Activated T-helper 1 cell treated with anti-CD3 and anti-CD28 coated beads, Interleukin-2, amount 50 U/mL, for 16 hours (primary cell): ENCODE data around the gene TMEM217.

Experiments
- DNase-seq, 2 donors: peaks; one replicate each; pipeline ENCODE4 v3.0.0-alpha.2; 2020; ENCODE audit warnings: low read depth in 1 of 2, low spot score in 1 of 2

The TMEM217 gene

DNA sequence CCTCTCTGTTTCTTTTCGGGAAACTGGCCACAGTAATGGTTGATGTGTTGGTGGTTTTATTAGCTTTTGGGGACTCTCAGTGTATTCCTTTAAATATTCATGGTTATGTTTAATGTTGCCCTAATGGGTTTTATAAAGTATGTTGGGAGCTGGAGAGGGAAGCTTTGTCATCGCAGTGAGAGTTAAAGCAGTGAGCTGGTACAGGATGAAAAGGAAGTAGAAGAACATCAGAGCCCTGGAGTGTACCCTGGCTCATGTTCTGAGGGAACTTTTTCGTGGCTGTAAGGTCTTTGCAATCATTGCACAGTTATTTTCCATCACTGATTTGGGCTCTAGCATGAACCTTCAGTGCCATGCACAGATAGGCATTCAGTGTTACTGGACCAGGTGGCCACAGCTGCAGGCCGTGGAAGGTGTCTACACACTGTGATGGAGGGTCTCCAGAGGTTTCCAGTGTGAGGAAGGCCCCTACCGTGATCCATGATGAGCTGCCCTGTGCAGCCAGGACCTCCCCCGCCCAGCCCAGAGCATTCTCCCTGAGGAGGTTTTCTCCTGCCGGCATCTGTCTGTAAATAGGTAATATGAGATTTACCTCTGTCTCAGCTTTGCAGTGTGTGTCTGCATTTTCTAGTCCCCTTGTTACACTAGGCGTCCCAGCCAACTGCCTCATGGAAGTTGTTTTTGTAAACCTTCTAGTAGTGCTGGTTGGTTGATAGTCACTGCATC is 22.4 kb upstream of the TMEM217 start:
- DNase-seq = no peak

DNA sequence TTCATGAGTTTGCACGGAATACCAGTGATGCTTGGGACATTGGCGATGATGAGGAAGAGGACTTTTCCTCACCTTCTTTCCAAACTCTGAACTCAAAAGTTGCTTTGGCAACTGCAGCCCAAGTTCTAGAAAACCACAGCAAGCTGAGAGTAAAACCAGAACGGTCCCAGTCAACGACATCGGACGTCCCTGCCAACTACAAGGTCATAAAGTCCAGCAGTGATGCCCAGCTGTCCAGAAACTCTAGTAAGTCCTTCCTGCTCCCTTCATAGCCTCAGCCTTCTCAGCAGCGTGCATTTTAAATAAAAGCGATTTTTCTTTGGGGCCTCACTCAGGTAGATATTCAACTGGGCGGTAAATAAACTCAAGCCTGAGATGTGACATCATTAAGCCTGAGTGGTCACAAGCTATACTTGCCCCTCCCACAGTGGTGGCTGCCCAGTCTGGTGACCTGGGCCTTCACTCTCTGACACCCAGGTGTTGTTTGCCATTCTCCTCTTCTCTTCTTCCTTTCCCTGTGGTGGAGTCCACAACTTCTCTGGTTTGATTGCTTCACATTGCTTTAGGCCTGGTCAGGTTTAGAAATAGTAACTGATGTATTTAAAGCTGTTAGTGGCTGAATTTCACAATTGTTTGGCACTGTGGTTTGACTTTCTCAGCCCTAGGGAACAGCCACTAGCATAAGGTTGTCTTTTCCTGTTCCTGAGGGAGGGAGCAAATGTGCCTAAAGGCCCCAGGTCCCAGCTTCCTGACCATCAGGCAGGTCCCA is 21.6 kb upstream of the TMEM217 start:
- DNase-seq = no peak

DNA sequence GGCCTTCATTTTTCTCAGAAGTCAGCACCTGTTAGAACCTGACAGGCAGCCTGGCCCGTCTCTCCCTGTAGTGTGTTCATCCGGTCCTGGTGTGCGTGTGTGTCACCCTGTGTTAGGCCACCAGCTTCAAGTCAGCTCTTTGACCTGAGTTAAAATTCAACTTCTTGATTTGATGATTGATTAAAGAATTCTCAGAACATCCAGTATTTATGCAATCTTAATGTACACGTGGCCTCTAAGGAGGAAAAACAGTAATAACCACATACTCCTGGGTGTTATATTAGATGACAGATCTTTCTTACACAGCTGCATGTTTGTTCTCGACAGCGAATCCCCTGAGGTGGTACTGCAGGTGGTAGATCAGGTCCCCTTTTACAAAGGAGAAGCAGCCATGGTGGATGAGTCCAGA is 19.1 kb upstream of the TMEM217 start:
- no peak for DNase-seq

DNA sequence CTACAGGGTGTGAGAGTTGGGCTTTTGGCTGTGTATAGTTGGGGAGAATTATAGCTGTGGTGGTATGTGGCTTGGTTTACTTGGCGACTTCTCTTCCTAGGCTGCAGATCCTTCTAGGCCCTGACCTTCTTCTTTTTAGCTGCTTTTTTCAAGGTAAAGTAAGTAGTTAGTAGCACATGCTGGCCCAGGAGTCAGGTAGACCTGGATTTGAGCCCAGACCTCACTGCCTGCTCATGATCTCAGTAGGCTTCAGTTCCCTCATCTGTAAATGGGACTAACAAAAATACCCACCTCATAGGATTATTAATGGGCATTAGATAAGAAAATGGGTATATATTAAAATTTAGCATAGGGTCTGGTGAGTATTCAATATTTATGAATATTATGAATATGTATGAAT is 17.4 kb upstream of the TMEM217 start:
- DNase-seq = no peak

DNA sequence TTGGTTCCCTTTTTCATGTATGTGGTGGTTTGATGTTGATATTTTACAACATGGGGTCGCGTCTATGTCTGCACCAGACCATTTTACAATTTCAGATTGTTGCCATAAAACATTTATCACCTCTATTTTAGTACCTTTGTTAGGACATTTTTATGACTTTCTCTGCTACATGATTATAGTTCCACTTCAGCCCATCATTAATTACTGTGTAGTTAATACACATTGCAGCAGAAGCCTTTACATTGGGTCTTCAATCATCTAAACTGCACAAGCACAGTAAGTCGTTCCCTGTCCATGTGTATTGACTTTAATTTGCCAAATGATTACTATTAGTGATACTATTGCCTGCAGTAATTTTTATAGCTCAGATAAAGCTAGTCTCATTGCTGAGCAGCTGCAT is 15.7 kb upstream of the TMEM217 start:
- DNase-seq = no peak

DNA sequence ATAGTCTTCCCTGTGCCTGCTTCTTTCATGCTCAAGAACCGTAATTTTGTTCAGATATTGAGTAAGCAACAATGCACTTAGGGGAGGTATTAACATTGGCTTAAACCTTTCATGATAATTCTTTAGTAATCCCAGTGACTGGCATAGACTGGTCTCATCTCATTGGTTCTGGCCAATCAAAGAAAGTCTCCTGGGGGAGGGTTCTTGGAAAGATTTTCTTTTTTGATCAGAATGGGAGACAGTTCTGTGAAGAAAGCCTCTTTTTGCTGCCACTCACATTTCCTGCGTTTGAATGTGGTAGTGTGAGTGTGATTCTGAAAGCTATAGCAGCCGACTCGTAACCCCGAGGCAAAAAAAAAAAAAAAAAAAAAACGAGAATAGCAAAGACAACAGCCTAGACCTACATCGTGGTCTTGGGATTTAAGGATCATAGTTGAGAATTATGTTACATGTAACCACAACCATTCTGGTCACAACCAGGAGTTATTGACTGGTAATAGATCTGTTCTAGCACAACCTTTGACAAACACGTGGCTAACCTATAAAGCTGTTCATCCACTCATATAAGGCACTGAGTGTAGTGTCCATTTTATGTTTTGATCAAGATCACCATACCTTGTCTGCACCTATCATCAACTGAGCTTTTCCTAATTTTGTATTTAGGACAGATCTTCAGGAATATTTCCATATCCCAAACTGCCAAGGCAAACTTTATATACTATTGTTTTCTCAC is 15.1 kb upstream of the TMEM217 start:
- no peak for DNase-seq

DNA sequence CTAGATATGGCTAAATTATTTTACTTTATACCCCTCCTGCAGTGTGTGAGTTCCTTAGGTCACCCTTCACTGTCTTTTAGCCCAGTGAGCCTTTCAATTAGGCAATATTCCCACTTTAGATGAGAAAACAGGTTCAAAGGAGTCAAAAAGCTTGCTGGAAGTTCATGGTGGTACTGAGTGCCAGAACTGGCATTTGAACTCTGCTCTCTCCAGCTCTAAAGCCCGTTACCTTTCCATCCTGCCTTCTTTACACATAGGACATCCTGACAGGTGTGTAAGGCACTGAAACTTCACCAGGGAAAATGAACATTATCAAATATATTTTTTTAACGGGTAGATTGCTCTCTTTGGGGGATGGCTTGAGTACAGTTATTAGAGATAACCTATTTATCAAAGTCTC is 11.2 kb upstream of the TMEM217 start:
- no peak for DNase-seq

DNA sequence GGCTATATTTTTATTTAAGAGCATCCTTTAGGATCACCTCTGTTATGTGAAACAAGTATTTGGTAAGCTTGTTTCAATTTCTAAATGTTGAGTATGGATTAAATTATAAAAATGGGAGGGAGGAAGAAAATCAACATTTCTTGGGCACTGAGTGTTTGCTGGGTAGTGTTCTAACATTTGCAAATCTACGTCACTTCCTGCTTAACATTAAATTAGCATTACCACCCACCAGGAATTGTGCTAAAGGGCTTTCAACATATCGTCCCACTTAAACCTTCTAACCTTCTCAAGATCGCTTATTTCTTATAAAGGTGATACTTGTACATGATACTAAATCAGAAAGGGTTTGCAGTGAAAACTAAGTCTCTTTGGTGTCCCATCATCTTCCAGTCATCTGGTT is 7.9 kb upstream of the TMEM217 start:
- no peak for DNase-seq

DNA sequence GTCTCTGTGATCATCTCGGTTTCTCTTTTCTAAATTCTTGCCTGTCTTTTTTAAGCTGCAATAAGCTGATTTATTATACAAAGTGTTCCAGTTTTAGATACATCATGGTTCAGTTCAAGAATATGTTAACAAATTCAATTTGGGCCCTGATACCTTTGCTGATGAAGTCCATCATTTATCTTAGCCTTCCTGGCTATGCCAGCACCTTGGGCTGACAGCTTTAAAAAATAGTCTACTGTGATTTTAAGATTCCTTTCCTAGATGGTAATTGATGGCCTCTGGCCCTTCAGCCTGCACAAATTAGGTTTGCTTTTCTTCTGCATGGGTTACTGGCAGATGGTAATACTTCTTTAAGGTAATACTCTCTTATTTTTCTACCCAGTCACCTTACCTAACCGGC is 7.1 kb upstream of the TMEM217 start:
- DNase-seq = no peak

DNA sequence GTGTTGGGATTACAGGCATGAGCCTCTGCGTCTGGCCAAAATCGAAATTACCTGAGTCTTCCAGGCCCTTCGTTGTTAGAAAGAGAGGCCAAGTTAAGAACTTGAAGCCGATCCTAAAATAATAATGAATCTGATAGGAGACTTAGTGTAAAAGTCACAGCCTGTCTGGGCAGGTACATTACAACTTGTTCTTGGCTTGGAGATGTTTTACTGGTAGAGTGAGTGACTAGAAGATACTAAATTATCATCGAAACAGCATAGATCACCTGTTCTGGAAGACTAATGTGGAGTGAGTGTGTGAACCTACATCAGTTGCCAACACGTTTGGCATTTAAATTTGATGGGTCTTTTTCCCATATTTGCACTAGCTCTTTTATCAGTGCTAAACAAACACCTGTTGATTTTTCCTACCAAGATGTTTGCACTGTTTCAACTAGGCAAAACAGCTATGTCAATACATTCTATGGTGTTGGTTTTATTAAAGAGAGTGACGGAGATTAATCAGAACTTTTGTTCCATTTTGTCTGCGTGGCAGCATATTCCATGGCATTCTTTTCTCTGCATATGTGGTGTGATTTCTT is 4.6 kb upstream of the TMEM217 start:
- no peak for DNase-seq

DNA sequence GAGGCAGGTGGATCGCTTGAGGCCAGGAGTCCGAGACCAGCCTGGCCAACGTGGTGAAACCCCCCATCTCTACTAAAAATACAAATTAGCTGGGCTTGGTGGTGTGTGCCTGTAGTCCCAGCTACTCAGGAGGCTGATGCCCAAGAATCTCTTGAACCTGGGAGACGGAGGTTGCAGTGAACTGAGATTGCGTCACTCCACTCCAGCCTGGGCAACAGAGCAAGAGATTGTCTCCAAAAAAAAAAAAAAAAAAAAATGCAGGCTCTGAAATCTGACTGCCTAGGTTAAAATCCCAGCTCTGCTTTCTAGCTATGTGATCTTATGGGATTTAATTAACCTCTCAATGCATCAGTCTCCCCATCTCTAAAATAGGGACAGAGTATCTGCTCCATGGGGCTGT is 3.3 kb upstream of the TMEM217 start:
- DNase-seq = no peak

DNA sequence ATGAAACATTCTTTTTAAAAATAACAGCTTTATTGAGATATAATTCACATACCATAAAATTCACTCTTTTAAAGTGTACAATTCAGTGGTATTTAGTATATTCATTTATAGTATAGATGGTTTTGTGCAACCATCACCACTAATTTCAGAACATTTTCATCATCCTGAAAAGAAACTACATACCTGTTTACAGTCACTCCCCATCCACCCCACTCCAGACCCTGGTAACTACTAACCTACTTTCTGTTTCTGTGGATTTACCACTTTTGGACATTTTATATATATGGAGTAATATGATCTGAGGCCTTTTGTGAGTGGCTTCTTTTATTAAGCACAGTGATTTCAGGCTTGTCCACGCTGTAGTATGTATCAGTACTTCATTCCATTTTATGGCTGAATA is 2.5 kb upstream of the TMEM217 start:
- DNase-seq = no peak

DNA sequence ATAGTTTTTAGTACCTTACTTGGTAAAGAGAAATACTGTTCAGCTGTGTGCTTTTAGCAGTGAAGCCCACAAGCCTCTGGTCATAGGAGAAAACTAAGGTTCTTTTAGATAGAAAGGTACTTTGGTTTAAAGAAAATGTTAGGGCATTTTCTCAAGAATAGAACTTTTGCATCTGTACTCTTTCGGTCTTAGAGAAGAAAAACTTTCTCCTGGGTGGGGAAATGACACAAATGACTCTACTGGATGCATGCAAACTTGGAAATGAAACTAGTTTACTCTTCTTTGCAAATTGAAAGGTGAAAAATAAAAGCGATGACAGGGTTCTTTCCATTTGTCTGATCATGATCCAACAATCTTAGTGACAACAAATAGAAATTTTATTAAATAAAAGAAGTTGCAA is 2.1 kb upstream of the TMEM217 start:
- DNase-seq = no peak

DNA sequence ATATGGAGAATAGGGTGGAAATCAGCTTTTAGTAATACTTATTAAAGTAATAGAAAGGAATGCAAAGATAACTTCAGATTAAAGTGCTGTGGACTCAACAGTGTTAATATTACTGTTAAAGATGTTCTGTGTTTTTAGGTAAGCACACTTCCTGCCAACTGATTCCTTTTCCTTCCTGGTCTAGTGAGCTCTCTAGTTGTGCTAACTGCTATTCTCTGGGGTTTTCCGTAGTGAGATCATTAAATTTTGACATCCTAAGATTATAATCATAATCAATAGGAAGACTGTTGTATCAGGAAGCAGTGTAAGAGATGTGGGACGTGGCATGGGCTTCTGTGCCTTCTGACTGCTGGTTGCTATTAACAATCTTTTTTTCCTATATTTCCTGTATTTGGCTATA is 1.2 kb upstream of the TMEM217 start:
- DNase-seq = no peak

DNA sequence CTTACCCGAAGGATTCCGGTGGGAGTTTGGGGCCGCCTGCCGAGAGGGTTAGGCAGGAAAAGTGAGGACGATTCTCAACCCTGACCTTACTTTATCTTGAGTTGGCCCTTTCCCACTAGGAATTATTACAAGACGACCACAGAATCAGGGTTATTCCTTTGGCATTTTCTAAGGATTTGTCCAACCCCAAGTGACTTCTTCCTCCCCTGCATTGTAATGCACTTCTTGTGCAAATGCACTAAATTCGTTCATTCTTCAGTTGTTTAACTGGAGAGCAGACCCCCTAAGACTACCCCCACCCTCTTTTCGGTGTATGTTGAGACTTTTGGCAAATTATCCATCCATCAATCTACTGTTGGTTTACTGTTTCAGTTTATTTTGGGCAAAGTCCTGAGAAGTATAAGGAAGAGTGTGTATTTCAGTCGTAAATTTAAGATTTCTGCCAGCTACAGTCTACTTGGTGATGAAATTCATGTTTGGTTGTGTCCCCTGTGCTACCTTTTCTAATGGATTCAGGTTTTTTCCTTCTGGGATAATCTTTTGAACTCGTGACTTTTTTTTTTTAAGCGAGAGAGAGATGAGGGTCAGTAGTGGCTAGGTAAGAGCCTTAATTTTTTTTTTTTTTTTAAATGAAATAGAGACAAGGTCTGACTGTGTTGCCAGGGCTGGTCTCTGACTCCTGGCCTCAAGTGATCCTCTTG is 611 bp upstream of the TMEM217 start:
- DNase-seq = no peak

DNA sequence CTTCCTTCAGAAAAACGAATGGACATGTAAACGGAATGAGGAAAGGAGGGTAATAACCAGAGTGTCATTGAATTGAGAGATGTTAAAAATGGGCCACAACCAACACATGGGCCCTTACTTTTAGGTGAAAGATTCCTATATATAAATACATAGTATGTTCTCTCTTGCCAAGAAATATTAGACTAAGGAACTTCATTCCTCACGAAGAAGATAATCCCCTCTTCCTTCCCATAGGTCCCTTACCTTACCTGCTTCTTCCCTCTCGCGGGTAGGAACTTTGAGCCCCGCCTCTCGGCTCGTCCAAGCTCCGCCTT is 667 bp downstream of the TMEM217 start:
- no peak for DNase-seq

DNA sequence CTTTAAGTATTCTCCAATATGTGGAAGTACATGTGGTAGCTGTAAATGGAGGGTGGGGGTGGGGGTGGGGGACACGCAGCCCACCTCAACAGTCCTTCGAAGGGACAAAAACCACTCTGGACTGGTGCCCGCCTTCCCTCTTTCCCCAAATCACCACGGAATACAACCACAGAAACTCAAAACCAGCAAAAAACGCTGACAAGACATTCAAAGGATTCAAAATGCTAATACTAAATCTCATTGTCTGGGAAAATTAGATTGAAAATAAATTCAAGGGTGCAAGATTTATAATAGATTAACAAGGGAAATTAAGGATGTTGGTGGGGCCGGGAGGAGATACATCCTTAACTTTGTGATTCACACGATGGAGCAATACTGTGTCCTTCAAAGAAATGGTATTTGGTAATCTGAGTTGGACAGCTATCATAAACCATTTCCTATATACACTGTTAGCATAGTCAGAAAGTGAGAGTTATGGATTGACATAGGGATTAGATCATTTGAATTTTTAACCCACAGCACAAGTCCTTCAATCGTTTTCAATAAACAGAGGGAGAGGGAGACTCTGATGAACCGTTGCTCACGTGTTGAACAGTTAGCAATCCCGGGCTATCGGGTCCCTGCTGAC is 1.1 kb downstream of the TMEM217 start:
- no peak for DNase-seq

DNA sequence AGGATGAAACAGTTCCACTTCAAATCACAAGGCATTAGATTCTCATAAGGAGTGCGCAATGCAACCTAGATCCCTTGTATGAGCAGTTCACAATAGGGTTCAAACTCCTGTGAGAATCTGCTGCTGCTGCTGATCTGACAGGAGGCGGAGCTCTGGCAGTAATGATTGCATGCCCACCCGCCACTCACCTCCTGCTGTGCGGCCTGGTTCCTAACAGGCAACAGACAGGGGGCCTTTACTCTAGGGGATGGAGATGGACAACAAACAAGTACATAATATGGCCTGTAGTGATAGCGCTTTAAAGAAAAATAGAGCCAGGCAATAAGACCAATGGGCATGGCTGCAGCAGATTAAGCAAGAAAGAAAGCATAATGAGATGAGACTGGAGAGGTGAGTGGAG is 3.1 kb downstream of the TMEM217 start:
- no peak for DNase-seq

DNA sequence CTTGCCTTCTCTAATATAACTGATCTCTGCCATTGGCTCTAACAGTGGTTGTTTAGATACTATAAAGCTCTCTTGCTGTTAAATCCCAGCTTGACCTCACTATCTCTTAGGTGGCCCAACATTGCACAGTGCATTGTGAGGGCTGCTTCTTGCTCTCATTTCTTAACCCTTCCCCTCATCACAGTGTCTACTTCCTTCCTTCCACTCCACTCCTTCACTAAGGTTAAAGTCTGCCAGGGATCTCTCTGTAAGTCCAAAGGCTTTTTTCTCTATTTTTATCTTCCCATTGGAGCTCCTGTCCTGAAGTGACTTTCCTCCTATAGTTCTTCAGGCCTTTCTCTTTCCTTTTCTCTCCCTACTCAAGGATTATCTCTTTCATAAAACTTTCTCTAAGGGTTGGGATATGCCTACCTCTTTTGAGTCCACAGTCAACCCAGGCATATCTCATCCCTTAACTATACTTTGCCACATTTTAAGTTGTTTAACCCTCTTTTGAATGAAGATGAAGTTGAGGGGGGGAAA is 4.4 kb downstream of the TMEM217 start:
- no peak for DNase-seq

DNA sequence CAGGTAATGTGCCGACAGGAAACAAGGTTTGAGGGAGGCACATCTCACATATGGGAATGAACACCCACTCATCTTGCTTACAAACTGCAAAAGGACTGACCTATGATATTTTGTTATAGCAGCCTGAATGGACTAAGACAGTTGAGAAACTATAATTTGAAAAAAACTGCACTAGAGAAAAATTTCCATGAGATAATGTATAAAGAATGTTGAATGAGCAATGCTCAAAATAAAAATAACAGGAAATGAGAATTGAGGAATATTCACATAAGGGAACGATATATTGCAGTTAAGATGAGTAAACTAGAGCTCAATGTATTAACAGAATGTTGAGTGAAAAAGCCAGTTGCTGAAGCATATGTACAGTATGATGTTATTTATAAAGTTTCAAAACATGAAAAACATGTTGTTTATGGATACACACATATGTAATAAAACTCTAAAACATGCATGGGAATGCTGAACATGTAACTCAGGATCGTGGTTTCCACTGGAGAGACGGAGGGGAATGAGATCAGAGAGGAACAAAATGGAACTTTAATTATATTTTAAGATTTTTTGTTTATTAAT is 6.6 kb downstream of the TMEM217 start:
- no peak for DNase-seq
